AG09309 (cell line): Measurements from ENCODE around the gene EIF4H.
A peak's percentile ranks its signal among the peaks of the same experiment; 100 is the strongest.

Experiments
- DNase-seq: peaks from one replicate; pipeline ENCODE4 v3.0.0-alpha.2; 2010; ENCODE audit warnings: low read depth
- H3K4me3 ChIP-seq: 2 replicates; pipeline ENCODE4 v1.5.1; 2011; ENCODE audit warnings: mild to moderate bottlenecking, low read depth, low read length, moderate library complexity; ENCODE audit not compliant: control insufficient read depth
- CTCF ChIP-seq: IDR thresholded peaks from 2 replicates; pipeline ENCODE4 v1.5.1; 2011; ENCODE audit warnings: mild to moderate bottlenecking, low read depth, low read length, inconsistent platforms; ENCODE audit not compliant: insufficient read depth, control insufficient read depth; ENCODE audit errors: missing control alignments

The EIF4H gene

GRCh38 chr7:74174606-74175082 lies 488 bp downstream of the EIF4H start:
- peak overlapping the region; percentile 92 for H3K4me3 ChIP-seq
- peak; percentile 4 for DNase-seq
- TF ChIP-seq CTCF = peak; percentile 17

- H3K4me3 ChIP-seq = peak overlapping the region; percentile 92
- DNase-seq = no peak
- TF ChIP-seq CTCF = no peak
Observed at GRCh38 chr7:74175340-74175739, 1.2 kb downstream of the EIF4H start.

- no peak for DNase-seq
- no peak overlapping the region for H3K4me3 ChIP-seq
- TF ChIP-seq CTCF = no peak
Observed at GRCh38 chr7:74176555-74176954, 2.4 kb downstream of the EIF4H start.

GRCh38 chr7:74178632-74179031 lies 4.5 kb downstream of the EIF4H start:
- TF ChIP-seq CTCF = no peak
- H3K4me3 ChIP-seq = no peak overlapping the region
- DNase-seq = peak; percentile 57

GRCh38 chr7:74179935-74180604 lies 5.9 kb downstream of the EIF4H start:
- TF ChIP-seq CTCF = no peak
- DNase-seq = no peak

GRCh38 chr7:74180866-74181265 lies 6.7 kb downstream of the EIF4H start:
- DNase-seq = no peak
- no peak overlapping the region for H3K4me3 ChIP-seq
- TF ChIP-seq CTCF = no peak

More at GRCh38 chr7:74179935-74180604, 5.9 kb downstream of the EIF4H start:
- H3K4me3 ChIP-seq = no peak overlapping the region
